SIG-M5 (cell line): ENCODE data around the gene ITGB1.

Source experiments
- DNase-seq: peaks from one replicate; lab custom pipeline; 2025; lab: John Stamatoyannopoulos, UW

ITGB1 gene

DNA sequence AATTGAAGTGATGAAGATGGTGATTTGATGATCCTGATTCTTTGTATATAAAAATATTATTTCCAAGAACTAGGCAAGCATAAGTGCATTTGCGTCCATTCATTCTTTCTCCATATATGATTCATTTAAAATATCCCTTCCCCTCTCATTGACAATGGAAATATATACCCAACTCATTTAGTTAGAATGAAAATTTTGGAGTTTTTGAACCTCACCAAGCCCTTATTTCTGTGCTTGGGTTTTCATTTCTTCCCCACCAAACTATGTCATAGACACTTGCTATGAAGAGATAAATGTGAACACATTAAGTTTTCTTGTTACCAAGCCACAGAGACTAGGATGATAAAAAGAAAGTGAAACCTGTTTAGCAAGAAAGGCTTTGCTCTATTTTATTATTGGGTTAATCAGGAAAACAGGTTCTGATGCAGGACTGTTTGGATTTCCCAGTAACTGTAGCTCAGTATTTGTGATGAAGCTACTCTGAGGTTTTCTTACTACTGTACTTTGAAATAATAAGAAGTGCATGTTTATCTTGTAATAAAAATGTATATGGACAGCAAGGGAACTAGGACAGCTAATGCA, 68.3 kb downstream of the ITGB1 start:
- DNase-seq = no peak

GRCh38 chr10:32888161-32888927, 69.7 kb downstream of the ITGB1 start:
- no peak for DNase-seq

DNA sequence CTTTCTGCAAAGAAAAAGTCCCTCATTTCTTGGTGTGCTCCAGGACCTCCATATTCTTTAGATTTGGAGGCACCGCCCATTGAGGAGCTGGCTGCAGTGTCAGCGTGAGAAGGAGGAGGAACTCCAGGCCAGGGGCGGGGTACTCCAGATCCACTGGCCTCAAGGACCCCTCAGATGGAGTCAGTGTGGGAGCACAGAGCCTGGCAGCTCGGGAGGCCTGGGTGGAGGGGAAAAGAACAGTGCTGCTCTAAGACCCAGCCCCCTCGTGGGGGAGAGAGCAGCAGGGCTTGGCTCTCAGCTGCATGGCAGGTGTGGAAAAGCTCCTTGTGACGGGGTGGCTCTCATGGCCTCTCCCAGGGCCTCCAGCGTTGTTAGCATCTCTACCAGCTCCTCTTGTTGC, 70.5 kb downstream of the ITGB1 start:
- no peak for DNase-seq

DNA sequence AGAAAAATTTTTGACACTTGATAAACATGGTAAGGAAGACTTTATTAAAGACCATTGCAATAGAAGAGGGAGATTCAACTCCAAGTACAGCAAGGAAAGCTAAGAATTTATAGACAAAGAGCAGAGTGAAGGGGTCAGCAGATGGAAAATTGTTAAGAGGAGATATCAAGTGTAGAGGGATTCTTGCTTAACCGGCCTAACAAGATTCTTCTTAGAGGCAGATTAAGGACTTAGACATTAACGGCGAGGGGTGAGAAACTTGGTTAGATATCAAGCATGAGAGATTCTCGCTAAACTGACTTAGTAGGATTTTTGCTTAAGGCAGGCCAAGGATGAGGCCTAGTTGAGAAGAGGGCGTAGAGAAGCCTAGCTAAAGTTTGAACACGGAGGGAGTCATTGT, 76.0 kb downstream of the ITGB1 start:
- no peak for DNase-seq

- no peak for DNase-seq
Observed at GRCh38 chr10:32878646-32879045, 79.4 kb downstream of the ITGB1 start.

DNA sequence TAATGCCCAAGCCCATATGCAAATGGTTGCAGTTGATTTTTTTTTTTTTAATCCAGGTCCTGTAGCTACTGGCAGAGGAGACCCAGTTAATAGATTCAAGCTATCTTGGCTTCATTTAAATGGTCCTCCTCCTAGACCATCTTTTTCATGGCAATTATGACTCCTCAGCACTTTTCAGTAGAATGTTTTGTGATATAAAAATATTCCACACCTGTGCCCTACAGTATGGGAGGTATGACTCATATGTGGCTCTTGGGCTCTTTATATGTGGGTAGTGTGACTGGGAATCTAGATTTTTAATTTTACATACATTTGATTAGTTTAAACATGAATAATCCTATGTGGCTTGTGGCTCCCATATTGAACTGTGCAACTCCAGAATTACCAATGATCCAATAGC, 80.1 kb downstream of the ITGB1 start:
- no peak for DNase-seq

DNA sequence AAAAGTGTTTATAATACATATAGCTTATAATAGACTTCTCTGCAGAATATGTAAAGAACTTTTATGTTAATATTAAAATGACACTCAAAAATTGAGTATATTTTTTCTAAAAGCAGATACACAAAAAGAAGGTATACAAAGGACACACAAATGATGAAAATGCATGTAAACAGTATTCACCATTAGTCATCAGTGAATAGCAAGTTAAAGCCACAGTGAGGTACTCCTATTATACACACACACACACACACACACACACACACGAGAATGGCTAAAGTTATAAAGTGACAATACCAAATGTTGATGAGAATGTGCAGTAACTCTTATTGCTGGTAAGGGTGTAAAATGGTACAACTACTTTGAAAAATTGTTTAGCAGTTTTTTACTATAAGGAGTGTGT, 92.9 kb downstream of the ITGB1 start:
- no peak for DNase-seq

DNA sequence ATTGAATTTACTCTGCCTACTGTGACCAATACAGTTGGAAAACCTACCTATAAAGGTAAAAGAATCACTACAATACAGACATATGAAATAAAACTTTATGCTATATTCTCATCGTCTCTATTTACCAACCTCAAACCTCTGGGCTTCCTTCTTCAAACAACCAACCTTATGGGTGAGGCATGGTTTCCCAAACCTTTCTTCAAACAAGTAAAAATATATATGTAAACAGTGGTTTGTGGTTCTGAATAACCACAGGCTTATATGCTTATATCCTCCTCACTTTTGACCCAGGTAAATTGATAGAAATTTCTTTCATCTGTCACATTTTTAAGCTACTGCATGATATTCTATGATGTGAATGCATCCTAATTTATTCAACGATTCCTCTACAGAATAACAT, 103.6 kb downstream of the ITGB1 start:
- DNase-seq = no peak

DNA sequence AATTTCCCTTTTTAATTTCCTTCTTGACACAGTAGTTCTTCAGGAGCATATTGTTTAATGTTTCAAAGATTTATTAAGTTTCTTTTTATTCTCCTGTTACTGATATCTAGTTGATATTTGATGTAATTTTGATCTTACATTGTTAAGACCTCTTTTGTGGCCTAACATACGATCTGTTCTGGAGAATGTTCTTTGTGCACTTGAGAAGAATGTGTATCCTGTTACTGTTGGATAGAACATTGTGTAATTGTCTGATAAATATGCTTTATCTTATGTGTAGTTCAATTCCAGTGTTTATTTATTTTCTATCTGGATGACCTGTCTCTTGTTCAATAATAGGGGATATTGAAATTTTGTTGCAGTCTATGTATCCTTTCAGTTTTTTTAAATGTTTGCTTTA, 106.7 kb downstream of the ITGB1 start:
- DNase-seq = no peak
